WTC11 (cell line): ENCODE data around the gene NBEA. TPM values are rescaled to one million over a fixed set of nuclear protein-coding genes. Genes with fewer than 3 reads are reported as not detected.

Source experiments
- ATAC-seq: fragments of 200-7000 bp; cut with Tn5 transposase; 2 replicates; pipeline ENCODE4 v1.10.0; 2021; ENCODE audit warnings: mild to moderate bottlenecking, moderate library complexity
- CTCF ChIA-PET: fragments of 300-600 bp; sonication (Branson Sonifier 250); formaldehyde crosslinking; loops from one replicate; lab custom pipeline; 2021; ENCODE audit warnings: antibody characterized with exemption; lab: Charles Lee
- POLR2A ChIA-PET: fragments of 350-600 bp; sonication (Branson Sonifier 250); formaldehyde crosslinking; loops from one replicate; lab custom pipeline; 2021; ENCODE audit warnings: antibody characterized with exemption; lab: Charles Lee
- DNase-seq: peaks from one replicate; pipeline ENCODE4 v3.0.0; 2021; ENCODE audit warnings: low spot score
- H3K27ac Mint-ChIP-seq: 2 replicates; pipeline ENCODE4 v1.8.0; 2021; ENCODE audit warnings: mixed read lengths
- H3K27me3 Mint-ChIP-seq: 2 replicates; pipeline ENCODE4 v1.8.0; 2021; ENCODE audit warnings: low read depth, mild to moderate bottlenecking, moderate library complexity, mixed read lengths
- H3K36me3 Mint-ChIP-seq: 2 replicates; pipeline ENCODE4 v1.8.0; 2021; ENCODE audit warnings: mixed read lengths
- H3K4me1 Mint-ChIP-seq: 2 replicates; pipeline ENCODE4 v1.8.0; 2022; ENCODE audit warnings: mixed read lengths
- H3K4me3 Mint-ChIP-seq: 2 replicates; pipeline ENCODE4 v1.8.0; 2021; ENCODE audit warnings: mild to moderate bottlenecking, moderate library complexity, mixed read lengths
- H3K9me3 Mint-ChIP-seq: 2 replicates; pipeline ENCODE4 v1.8.0; 2021; ENCODE audit warnings: mixed read lengths
- ETV6 ChIP-seq: sonication (generic); formaldehyde crosslinking; IDR thresholded peaks from 2 replicates; pipeline ENCODE4 v1.8.1; 2022; ENCODE audit warnings: mild to moderate bottlenecking, missing genetic modification reagents
- FOXP1 ChIP-seq: sonication (generic); formaldehyde crosslinking; IDR thresholded peaks from 2 replicates; pipeline ENCODE4 v1.8.0; 2022; ENCODE audit warnings: missing genetic modification reagents, mild to moderate bottlenecking, moderate library complexity, borderline replicate concordance
- HMGXB4 ChIP-seq: sonication (generic); formaldehyde crosslinking; IDR thresholded peaks from 2 replicates; pipeline ENCODE4 v1.8.1; 2023; ENCODE audit warnings: mild to moderate bottlenecking, moderate library complexity, missing genetic modification reagents
- JAZF1 ChIP-seq: fragments of 250-450 bp; sonication (Bioruptor Pico); IDR thresholded peaks from 2 replicates; pipeline ENCODE4 v1.9.0; 2021; ENCODE audit warnings: moderate library complexity, mild to moderate bottlenecking, inconsistent platforms
- JUN ChIP-seq: sonication (generic); formaldehyde crosslinking; IDR thresholded peaks from 2 replicates; pipeline ENCODE4 v1.8.0; 2023; ENCODE audit warnings: mild to moderate bottlenecking, missing genetic modification reagents
- OVOL2 ChIP-seq: fragments of 250-450 bp; sonication (Bioruptor Pico); IDR thresholded peaks from 2 replicates; pipeline ENCODE4 v1.9.0; 2021; ENCODE audit warnings: mild to moderate bottlenecking, borderline replicate concordance
- PRDM15 ChIP-seq: sonication (generic); formaldehyde crosslinking; IDR thresholded peaks from 2 replicates; pipeline ENCODE4 v1.8.0; 2022; ENCODE audit warnings: missing genetic modification reagents
- PRRX2 ChIP-seq: fragments of 250-450 bp; sonication (Bioruptor Pico); IDR thresholded peaks from 2 replicates; pipeline ENCODE4 v1.8.0; 2021; ENCODE audit warnings: mild to moderate bottlenecking
- SMAD4 ChIP-seq: sonication (generic); formaldehyde crosslinking; IDR thresholded peaks from 2 replicates; pipeline ENCODE4 v1.8.0; 2022; ENCODE audit warnings: mild to moderate bottlenecking, missing genetic modification reagents
- USF1 ChIP-seq: sonication (generic); formaldehyde crosslinking; IDR thresholded peaks from 2 replicates; pipeline ENCODE4 v1.8.0; 2022; ENCODE audit warnings: mild to moderate bottlenecking, missing genetic modification reagents
- ZNF121 ChIP-seq: sonication (generic); formaldehyde crosslinking; IDR thresholded peaks from 2 replicates; pipeline ENCODE4 v1.8.0; 2023; ENCODE audit warnings: missing genetic modification reagents
- ZNF232 ChIP-seq: sonication (generic); formaldehyde crosslinking; IDR thresholded peaks from 2 replicates; pipeline ENCODE4 v1.8.0; 2022; ENCODE audit warnings: mild to moderate bottlenecking, missing genetic modification reagents
- ZNF423 ChIP-seq: fragments of 250-450 bp; sonication (Bioruptor Pico); IDR thresholded peaks from 2 replicates; pipeline ENCODE4 v2.1.2; 2022; ENCODE audit warnings: mild to moderate bottlenecking, moderate library complexity
- total RNA-seq: library from RNA; stranded (reverse); gene quantifications from 3 replicates; pipeline ENCODE4 v1.2.3, GENCODE V29; 2021
- TF ChIP-seq, protein P1 (sequence below): sonication (generic); formaldehyde crosslinking; IDR thresholded peaks from 2 replicates; pipeline ENCODE4 v1.8.1; 2023; ENCODE audit warnings: mild to moderate bottlenecking, missing genetic modification reagents, moderate library complexity
- TF ChIP-seq, protein P2 (sequence below): fragments of 250-450 bp; sonication (Bioruptor Pico); IDR thresholded peaks from 2 replicates; pipeline ENCODE4 v1.9.0; 2021; ENCODE audit warnings: mild to moderate bottlenecking
- TF ChIP-seq, protein P3 (sequence below): sonication (generic); formaldehyde crosslinking; IDR thresholded peaks from 2 replicates; pipeline ENCODE4 v1.8.1; 2023; ENCODE audit warnings: mild to moderate bottlenecking, missing genetic modification reagents, borderline replicate concordance
- TF ChIP-seq, protein P4 (sequence below): fragments of 250-450 bp; sonication (Bioruptor Pico); conservative IDR thresholded peaks from 2 replicates; pipeline ENCODE4 v1.9.0; 2021; ENCODE audit warnings: mild to moderate bottlenecking
- TF ChIP-seq, protein P5 (sequence below): sonication (generic); formaldehyde crosslinking; IDR thresholded peaks from 2 replicates; pipeline ENCODE4 v1.8.1; 2023; ENCODE audit warnings: mild to moderate bottlenecking, missing genetic modification reagents

The NBEA gene
- total RNA-seq, 1 experiment from 2014 or later, result 20.9 TPM

- ATAC-seq, result no peak
- Mint-ChIP-seq H3K36me3 (peaks cover under 1% of the 10 kb centered on the region; the same call in 1 of the 2 replicates), H3K9me3 (no peaks in the 10 kb centered on the region), H3K4me3 (no peak overlapping the region), H3K27ac (no peak overlapping the region), H3K27me3 (no peaks in the 10 kb centered on the region), H3K4me1 (no peaks in the 10 kb centered on the region)
- ChIA-PET CTCF (interaction anchor here (0.6 kb wide), 1 partner anchor 559 kb away, joined by 5 read pairs; no protein-coding TSS in a partner anchor), POLR2A (no interaction called here)
- DNase-seq, result no peak
- no peak for TF ChIP-seq OVOL2 (CRISPR knock-in tag)
- TF ChIP-seq PRRX2 (CRISPR knock-in tag), result no peak
- TF ChIP-seq ZNF423 (CRISPR knock-in tag), result no peak
- TF ChIP-seq ETV6, result no peak
- TF ChIP-seq USF1 (CRISPR knock-in tag), result no peak
- TF ChIP-seq, protein P1, sequence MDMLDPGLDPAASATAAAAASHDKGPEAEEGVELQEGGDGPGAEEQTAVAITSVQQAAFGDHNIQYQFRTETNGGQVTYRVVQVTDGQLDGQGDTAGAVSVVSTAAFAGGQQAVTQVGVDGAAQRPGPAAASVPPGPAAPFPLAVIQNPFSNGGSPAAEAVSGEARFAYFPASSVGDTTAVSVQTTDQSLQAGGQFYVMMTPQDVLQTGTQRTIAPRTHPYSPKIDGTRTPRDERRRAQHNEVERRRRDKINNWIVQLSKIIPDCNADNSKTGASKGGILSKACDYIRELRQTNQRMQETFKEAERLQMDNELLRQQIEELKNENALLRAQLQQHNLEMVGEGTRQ (CRISPR knock-in tag), result no peak
Measured at GRCh38 chr13:35131471-35131870, 189.4 kb downstream of the NBEA start.

GRCh38 chr13:35136585-35136984 lies 194.5 kb downstream of the NBEA start:
- CTCF ChIA-PET, result no interaction called here
- ATAC-seq, result no peak
- no peak overlapping the region for H3K27ac Mint-ChIP-seq
- no peaks in the 10 kb centered on the region for H3K4me1 Mint-ChIP-seq
- TF ChIP-seq, protein P2, sequence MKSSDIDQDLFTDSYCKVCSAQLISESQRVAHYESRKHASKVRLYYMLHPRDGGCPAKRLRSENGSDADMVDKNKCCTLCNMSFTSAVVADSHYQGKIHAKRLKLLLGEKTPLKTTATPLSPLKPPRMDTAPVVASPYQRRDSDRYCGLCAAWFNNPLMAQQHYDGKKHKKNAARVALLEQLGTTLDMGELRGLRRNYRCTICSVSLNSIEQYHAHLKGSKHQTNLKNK (CRISPR knock-in tag), result no peak
- TF ChIP-seq ZNF232 (CRISPR knock-in tag) (no peak), ZNF121 (CRISPR knock-in tag) (no peak), JUN (no peak), USF1 (CRISPR knock-in tag) (no peak), FOXP1 (CRISPR knock-in tag) (no peak), HMGXB4 (CRISPR knock-in tag) (no peak), PRDM15 (no peak), SMAD4 (no peak), JAZF1 (CRISPR knock-in tag) (no peak)
- TF ChIP-seq, protein P3, sequence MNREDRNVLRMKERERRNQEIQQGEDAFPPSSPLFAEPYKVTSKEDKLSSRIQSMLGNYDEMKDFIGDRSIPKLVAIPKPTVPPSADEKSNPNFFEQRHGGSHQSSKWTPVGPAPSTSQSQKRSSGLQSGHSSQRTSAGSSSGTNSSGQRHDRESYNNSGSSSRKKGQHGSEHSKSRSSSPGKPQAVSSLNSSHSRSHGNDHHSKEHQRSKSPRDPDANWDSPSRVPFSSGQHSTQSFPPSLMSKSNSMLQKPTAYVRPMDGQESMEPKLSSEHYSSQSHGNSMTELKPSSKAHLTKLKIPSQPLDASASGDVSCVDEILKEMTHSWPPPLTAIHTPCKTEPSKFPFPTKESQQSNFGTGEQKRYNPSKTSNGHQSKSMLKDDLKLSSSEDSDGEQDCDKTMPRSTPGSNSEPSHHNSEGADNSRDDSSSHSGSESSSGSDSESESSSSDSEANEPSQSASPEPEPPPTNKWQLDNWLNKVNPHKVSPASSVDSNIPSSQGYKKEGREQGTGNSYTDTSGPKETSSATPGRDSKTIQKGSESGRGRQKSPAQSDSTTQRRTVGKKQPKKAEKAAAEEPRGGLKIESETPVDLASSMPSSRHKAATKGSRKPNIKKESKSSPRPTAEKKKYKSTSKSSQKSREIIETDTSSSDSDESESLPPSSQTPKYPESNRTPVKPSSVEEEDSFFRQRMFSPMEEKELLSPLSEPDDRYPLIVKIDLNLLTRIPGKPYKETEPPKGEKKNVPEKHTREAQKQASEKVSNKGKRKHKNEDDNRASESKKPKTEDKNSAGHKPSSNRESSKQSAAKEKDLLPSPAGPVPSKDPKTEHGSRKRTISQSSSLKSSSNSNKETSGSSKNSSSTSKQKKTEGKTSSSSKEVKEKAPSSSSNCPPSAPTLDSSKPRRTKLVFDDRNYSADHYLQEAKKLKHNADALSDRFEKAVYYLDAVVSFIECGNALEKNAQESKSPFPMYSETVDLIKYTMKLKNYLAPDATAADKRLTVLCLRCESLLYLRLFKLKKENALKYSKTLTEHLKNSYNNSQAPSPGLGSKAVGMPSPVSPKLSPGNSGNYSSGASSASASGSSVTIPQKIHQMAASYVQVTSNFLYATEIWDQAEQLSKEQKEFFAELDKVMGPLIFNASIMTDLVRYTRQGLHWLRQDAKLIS (CRISPR knock-in tag), result no peak
- TF ChIP-seq, protein P4, sequence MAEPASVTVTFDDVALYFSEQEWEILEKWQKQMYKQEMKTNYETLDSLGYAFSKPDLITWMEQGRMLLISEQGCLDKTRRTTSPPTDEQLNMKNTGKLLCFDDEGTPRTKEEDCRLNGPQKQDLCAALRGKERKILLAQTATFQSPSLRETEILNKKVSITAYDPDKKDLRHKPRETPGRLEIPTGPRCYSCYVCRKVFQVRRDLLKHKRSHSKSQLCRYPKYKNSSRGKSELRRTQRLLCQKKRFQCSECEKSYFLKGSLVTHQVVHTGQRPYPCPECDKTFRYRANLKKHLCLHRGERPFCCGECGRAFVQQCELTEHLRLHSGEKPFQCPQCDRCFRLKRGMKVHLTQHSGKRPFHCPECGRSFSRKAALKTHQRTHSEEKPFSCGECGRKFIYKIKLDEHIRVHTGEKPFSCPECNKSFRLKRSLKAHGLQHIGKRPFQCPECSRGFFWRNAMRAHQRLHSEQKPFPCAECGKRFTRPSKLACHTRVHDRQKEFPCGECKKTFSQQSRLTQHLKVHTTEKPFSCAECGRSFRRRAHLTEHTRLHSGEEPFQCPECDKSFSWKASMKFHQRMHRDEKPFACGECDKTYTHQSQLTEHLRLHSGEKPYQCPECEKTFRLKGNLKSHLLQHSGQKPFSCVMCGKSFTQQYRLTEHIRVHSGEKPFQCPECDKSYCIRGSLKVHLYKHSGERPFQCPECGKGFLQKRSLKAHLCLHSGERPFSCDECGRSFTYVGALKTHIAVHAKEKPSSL (CRISPR knock-in tag), result no peak
- TF ChIP-seq, protein P5, sequence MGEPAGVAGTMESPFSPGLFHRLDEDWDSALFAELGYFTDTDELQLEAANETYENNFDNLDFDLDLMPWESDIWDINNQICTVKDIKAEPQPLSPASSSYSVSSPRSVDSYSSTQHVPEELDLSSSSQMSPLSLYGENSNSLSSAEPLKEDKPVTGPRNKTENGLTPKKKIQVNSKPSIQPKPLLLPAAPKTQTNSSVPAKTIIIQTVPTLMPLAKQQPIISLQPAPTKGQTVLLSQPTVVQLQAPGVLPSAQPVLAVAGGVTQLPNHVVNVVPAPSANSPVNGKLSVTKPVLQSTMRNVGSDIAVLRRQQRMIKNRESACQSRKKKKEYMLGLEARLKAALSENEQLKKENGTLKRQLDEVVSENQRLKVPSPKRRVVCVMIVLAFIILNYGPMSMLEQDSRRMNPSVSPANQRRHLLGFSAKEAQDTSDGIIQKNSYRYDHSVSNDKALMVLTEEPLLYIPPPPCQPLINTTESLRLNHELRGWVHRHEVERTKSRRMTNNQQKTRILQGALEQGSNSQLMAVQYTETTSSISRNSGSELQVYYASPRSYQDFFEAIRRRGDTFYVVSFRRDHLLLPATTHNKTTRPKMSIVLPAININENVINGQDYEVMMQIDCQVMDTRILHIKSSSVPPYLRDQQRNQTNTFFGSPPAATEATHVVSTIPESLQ (CRISPR knock-in tag), result no peak
- TF ChIP-seq, all 79 proteins: peak for 0
- no peaks in the 10 kb centered on the region for H3K9me3 Mint-ChIP-seq
- POLR2A ChIA-PET, result no interaction called here
- H3K36me3 Mint-ChIP-seq, result no peaks in the 10 kb centered on the region; the same call in 1 of the 2 replicates
- no peaks in the 10 kb centered on the region for H3K27me3 Mint-ChIP-seq
- no peak for DNase-seq
- H3K4me3 Mint-ChIP-seq, result no peak overlapping the region
